OCI-LY1 (cell line): ENCODE data around the gene TPRKB.
"Not testable (repeated sequence)": the region's sequence is repeated elsewhere in the genome, so short reads cannot be mapped to it uniquely, and the experiment has no call there.

Experiments
- CTCF ChIP-seq: fragments of 200-600 bp; sonication (generic), shearing (Covaris generic); IDR thresholded peaks from 2 replicates; pipeline ENCODE4 v1.5.1; 2017; ENCODE audit warnings: mild to moderate bottlenecking, antibody characterized with exemption, low read length, moderate library complexity, mixed read lengths
- EZH2 ChIP-seq: fragments of 200-600 bp; sonication (generic), shearing (Covaris generic); IDR thresholded peaks from 2 replicates; pipeline ENCODE4 v1.8.0; 2017; ENCODE audit warnings: borderline replicate concordance, mixed run types, mild to moderate bottlenecking, antibody characterized with exemption, low read length, moderate library complexity, mixed read lengths

- not testable (repeated sequence) for TF ChIP-seq CTCF, EZH2
These were observed 40.2 kb downstream of the TPRKB start for GRCh38 chr2:73696985-73697384.
